HG03025 (cell line): ENCODE measurements around the gene SMIM20.

ENCODE experiments used
- ATAC-seq: cut with Tn5 transposase; IDR thresholded peaks from one replicate; pipeline ENCODE4 v1.9.1; 2021; ENCODE audit warnings: mild to moderate bottlenecking, moderate library complexity; ENCODE audit not compliant: unreplicated experiment, low FRiP score

SMIM20 gene

DNA sequence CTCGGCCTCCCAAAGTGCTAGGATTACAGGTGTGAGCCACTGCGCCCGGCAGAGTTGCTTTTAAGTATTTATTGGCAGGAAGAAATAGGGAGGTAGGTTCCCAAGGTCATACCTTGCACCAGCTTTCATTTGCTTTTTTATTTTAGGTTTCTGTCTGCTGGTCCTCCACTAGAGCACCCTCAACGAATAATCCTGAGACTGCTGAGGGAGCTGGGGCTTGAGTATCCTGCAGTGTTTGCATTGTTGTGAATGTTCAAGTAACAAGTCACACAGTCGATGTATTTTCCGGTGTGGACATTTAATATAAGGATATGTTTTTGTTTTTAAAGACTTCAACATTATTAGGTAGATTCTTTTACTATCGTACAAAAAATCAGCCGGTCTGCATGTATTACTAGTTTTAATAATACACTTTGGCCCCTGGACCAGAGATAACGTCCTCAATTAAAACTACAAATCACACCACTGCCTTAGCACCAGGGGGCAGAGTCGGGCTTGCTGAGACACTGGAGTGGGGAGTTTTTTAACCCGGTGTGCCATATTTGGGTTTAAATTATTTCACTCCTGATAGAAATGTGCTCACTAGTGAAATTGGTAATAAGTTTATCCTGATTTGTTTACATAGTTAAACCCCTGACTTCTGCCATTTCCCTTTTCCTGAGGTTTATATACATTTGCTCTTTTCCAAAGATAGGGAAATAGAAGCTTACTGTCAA lies 11.6 kb downstream of the SMIM20 start:
- ATAC-seq, result no peak

DNA sequence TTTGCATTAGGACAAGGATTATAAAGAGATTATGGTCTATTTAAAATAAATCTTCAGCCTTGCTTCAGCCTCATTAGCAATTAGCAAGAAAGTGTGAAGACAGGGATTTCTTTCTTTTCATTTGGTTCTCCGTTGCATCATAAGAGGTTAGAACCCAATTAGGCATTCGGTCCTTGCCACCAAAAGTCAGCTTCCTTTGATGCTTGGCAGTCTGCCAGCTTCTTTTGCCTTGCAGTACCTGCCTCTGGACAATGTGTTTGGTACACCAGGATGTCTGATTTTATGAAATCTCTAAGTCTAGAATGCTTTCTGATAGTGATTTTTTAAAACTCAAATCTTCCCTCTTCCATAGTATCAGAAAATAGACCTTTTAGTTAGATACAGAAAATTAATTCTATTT lies 12.4 kb downstream of the SMIM20 start:
- ATAC-seq, result no peak

DNA sequence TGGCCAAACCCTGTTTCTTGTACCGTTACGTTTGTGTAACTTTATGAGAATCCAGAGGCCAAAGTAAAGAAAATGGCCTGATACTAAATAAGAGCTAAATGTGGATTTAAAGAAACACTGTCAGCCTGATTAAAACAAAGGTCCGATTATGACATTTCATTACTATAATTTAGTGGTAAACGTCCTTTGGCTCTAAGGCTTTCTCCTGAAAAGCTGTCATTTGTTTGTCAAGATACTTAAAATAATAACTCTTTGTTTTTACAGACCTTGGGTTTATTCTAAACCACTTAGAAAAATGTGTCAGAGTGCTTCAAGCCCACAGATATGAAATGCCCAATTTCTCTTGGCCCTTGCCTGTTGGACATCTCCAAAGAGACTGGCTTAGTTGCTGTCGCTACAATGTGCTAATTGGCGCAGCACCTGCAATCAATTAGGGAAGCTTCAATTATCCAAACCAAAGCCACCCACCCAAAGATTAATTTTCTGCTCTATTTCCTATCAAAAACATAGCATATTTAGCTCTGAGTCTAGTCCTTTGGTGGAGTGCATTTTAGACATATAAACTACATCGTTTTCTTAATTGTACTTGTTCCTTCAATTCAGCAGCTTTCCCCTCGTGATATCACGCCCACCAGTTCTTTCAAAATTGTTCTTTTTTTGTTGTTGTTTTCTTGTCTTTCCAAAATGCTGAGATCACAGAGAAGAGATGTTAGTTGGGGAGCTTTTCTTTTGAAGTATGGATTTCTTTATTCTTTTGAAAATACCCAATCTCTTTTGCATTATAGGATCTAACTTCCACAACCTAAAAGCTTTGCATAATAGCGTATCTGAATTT lies 13.6 kb downstream of the SMIM20 start:
- no peak for ATAC-seq

DNA sequence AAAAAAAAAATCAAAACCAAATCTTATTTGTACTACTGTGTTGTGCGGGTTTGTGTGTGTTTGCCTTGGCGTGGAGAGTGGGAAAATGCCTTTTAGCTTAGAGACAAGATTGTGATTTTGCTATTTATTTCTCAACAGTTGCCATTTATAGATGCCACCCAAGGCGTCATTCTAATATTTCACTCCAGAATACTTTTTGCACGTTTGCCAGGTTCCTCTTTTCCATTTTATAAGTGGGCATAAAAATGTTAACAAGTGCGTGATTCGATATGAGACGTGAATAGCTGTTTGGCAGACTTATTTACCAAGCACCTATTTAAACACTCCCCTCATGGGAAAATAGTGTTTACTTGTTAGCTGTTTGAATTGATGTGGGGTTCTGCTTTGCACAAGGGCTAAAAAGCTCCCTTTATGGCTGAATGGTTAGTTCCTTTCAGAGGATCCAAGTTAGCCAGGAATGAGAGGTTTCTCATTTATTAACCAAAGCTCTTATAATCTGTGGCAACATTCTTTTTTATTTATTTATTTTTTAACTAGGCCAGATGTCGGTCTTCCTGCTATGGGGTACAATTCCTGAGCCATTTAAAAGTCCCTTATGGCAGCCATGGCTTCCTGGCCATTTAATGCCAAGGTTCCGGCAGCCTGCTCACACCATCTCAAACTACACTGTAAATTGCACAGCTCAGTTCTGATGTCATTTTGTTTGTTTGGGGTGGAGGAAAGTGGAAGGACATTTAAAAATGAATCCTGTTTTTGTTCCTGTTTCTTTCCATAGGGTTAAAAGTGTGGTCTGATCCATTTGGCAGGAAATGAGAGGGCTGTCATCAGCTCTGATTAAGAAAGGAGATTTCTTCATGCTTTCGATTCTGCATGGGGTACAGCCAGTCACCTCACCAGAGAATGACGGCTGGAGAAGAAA lies 14.6 kb downstream of the SMIM20 start:
- no peak for ATAC-seq

DNA sequence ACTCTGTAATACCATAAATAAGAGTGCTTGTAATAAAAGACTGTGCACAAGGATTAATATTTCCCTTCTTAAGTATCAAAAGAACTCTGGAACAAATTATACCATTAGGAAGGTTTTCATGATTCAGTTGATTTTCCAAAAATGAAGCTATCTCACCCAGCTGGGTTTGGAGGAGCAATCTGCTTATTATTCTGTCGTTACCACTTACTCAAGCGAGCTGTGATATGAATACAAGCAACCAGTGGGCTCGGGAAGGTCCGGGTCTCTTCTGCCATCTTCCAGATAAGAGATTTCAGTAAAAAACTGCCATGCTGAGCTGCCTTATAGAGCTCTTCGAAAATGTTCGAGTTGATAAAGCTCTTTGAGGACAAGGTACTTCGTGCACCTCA lies 15.3 kb downstream of the SMIM20 start:
- no peak for ATAC-seq

DNA sequence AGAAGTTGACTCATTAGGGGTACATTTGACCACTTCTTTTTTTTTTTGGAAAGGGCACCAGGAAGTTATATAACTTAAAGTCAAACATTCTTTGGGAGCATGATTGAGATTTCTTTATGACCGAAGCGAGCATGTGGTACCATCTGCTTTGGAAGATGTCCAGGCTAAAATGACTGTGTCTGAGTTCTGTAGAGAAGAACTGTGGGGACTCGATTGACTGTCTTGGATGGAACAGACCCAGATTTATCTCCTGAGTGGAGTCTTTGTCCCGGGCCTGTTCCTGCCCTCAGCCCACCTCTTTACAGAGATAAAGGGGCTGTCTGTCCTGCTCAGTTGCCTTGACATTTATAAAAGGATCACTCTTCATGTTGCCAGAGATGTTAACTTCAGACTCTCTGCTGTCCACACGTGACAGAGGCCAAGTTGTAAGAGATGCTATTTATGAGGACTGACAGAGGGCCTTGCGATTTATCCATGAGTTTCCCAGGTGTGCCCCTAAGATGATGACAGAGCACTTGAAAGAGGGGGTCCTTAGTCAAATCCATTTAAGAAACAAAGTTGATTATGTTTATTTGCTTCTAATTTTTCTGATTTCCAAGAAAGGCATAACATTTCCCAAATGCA lies 16.8 kb downstream of the SMIM20 start:
- no peak for ATAC-seq

DNA sequence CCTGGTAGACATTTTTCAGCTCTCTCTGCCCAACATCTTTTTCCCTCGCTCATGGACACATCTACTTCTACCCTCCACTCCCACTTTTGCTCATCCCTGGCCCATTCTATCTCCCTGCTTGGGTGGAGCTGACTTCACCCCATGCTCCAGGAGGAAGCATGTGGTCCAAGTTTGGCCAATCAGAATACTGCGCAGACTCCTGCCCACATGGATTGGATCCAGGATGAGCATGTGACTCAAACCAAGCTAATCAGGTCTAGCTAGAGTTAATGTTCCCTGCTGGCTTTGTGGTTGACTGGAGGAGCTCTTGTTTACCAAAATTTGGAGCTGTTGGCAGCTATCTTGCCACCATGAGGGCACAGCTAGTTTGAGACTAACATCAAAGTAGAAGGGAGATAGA lies 22.7 kb downstream of the SMIM20 start:
- no peak for ATAC-seq

DNA sequence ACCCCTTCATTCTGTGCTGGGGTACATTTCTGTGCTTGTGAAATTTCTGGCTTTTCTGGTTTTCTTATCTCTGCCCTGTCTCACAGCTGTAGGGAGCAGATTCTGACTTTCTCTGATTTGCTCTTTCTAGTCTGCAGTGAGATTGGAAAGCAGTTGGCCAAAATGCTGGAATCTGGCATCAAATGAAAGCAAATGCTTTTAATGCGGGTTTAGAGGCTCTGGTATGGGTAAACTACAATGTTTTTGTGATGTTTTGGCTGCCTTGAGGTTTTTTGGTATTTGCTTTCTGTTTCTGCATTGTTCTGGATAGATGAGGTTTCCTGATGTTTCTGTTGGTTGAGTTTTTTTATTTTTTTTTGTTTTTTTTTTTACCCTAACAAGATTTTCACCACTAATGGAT lies 23.8 kb downstream of the SMIM20 start:
- no peak for ATAC-seq

DNA sequence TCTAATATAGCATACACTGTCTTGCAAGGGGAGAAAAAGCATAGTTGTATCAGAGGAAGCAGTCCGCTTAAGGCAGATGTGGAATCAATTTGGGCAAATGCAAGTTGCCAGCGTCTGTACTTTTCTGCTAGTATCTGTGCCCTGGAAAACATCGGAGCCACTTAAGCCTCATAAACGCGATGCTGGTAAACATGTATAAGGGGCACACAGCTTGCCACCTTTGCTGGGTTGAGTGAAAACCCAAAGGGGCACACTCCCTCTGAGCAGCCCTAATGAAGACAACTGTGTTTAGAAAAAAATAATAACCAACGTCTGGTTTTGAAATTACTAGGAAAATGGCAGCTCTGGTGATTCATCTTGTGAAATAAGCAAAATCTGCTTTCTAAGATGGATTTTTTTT lies 24.3 kb downstream of the SMIM20 start:
- ATAC-seq, result peak; percentile 34

DNA sequence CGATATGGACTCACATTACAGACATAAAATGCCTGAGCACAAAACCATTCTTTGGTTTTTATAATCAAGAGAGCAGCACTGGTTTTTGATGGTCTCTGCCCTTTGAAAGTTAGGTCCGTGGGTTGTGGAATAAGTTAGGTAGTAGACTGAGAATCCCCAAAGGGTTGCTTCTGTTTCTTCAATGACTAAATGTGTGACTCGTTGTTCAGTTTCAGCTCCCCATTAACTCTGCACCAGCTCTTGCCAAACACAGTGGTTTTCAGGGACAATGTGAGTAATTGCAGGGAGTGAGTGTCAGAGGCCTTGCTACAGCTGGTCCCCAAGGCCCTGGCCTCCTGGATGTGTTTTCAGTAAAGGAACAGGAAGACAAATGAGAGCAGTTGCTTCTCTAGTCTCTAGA lies 24.8 kb downstream of the SMIM20 start:
- ATAC-seq, result peak; percentile 81

DNA sequence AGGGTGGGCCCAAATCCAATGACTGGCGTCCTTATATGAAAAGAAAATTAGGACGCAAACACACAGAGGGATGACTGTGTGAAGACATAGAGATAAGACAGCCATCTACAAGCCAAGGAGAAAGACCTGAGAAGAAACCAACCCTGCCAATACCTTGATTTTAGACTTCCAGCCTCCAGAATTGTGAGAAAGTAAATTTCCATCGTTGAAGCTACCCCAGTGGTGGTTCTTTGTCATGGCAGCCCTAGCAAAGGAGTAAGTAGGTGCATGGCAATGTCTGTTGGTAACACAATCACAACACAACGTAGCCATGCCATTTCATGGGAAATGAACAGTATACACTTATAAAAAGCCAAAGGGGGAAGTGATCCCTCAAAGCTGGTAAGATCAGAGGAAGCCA lies 25.3 kb downstream of the SMIM20 start:
- no peak for ATAC-seq

DNA sequence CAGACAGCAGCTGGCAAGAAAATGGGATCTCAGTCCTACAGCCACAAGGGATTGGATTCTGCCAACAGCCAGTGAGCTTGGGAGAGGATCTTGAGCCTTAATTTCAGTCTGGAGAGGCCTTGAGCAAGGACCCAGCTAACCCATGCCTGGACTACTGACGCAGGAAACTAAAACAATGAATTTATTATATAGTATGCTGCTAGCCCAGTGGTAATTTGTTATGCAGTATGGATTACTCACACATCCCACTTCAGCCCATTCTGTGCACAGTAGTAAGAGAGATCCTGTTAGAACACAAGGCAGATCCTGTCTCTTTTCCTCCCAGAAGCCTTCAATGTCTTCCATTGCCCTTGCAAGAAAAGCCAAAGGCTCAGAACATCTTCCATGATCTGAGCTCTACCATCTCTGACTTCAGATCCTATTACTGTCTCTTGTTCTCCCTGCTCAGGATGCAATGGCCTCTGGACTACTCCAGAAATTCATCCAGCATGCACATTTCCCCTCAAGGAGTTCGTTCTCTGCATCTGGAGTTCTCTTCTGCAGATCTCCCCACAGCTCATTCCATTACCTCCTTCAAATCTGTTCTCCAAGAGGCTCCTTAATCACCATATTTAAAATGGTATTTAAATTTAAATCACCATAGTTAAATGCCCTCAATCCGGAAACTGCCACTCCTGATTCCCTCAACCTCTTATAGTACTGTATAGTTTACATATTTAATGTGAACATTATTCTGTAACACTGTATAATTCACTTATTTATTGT lies 27.6 kb downstream of the SMIM20 start:
- ATAC-seq, result no peak

DNA sequence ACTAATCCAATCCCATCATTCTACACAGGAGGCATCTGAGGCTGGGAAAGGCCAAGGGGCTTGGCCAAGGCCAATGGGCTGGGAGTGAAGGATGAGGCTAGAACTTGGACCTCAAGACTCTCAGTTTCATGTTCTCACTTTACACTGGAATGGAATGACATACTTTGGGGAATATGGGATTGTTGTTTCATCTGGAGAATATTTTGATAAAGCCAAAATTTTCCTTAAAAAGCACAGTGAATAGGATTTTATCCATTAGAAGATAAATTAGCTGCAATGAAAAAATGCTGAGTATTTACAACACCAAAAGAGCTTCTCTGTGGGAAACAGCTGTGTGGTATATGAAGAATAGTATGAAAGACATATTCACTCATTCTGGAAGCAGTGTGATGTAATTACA lies 29.3 kb downstream of the SMIM20 start:
- no peak for ATAC-seq

DNA sequence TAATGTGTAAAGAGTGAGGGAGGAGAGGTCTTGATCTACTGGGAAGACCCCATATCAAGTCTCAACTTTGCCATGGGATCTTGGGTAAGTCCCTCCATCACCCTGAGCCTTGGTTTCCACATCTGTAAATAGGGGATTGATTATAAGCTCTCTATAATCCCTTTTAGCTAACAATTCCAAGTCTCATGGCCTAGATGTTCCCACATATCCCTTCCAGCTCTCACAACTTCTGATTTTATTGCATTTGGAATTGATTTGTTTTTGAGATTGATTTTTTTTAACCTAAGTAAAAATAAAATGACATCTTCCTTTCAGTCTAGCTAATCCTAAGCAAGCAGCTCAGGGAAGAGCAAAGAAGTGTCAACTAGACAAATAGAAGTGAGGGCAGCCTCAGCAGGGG lies 29.8 kb downstream of the SMIM20 start:
- no peak for ATAC-seq

DNA sequence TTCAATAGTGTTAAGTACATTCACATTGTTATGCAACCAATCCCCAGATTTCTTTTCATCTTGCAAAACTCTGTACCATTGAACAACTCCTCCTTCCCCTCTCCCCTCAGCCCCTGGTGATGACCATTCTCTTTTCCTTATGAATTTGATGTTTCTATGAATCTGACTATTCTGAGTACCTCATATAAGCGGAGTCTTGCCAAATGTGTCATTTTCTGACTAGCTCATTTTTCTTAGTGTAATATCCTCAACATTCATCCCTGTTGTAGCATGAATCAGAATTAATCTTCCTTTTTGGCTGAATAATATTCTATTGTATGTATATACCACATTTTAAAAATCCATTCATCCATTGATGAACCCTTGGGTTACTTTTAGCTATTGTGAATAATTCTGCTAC lies 34.0 kb downstream of the SMIM20 start:
- ATAC-seq, result no peak

DNA sequence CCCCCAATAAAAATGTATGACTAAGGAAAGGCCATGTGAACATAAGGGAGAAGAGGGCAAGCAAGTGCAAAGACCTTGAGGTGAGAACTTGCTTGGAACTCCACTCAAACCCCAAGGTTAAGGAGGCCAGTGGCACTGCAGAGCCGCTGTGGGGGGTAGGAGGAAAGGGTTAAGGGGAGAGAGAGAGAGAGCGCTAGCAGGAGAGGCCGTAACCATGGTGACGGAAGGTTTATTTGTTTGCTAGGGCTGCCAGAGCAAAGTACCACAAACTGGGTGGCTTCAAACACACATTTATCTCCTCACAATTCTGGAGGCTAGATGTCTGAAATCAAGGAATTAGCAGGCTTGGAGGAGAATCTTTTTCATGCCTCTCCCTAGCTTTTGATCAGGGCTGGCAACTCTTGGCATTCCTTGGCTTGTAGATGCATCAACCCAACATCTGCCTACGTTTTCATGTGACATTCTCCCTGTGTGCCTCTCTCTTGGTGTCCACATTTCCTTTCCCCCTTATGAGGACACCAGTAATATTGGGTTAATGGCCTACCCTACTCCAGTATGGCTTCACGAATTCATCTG lies 35.2 kb downstream of the SMIM20 start:
- ATAC-seq, result no peak

DNA sequence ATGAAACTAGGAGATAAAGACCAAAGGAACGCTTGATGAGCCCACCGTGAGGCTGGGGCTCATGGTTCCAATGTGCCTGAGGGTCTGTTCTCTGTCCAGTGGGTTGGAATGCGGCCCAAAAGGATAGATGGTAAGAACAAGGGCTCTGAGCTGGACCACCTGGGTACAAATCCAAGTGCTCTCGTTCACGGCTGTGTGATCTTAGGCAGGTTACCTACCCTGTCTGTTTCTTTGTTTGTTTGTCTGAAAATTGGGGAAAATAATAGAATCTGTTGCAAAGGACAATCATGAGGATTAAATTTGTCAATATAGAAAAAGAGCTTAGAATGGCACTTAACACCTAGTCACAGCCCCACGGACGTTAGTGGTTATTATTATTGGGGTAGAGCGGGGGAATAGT lies 36.0 kb downstream of the SMIM20 start:
- no peak for ATAC-seq

DNA sequence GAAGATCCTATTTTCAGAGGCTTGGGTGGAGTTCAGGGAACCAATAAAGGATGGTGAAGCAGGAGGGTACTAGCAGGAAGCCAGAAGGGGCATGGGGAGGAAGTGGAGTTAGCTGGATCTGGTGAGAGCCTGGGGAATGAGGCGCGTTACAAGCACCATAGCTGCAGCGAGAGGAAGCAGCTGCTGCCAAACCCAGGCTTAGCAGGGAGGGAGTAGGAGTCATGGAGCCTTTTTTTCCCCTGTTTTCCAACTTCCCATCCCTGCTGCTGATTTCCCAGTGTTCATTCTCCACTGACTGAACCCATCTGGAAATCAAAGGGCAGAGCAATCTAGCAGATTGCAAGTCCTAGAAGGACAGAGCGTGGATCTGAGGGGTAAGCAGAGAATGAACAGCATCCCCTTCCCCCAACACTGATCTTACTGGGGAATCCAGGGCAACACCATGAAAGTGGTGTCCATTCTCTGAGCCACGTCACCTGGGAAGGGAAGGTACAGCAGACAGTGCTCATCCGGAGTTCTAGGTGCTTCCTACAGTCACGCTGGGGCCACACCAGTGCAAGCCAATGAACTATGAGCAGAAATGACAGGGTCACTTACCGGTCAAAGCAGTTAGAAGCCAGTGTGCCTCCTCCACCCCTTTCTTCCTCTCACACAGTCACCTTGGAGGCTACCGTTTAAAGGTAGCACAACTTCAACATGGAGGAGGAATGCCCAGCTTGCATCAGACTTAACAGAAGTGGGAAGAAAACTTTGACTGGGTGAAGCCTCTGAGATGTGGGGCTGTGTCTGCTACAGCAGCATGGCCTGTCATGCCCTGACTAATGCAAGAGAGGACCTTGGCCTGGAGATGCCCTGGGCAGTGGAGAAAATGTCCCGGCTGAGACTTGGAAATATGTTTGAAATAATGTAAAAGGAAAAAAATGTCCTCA lies 36.7 kb downstream of the SMIM20 start:
- no peak for ATAC-seq
